ENCODE data around the gene ZFP92. TPM values are rescaled to one million over a fixed set of nuclear protein-coding genes. Genes with fewer than 3 reads are reported as not detected.

Gene ZFP92, protein sequence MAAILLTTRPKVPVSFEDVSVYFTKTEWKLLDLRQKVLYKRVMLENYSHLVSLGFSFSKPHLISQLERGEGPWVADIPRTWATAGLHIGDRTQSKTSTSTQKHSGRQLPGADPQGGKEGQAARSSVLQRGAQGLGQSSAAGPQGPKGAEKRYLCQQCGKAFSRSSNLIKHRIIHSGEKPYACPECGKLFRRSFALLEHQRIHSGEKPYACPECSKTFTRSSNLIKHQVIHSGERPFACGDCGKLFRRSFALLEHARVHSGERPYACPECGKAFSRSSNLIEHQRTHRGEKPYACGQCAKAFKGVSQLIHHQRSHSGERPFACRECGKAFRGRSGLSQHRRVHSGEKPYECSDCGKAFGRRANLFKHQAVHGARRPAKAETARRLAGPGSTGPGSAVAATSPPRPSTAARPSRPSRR
- polyA plus RNA-seq (ENCODE audit: insufficient read length in 10 of 10), result under 1 TPM; 0.54 to 0.88 (median 0.76) TPM
- long read RNA-seq, donor 1, result 0 reads
- long read RNA-seq, donor 2, result 0 reads
- long read RNA-seq, donor 3, result 0 reads
- long read RNA-seq, donor 4, result 0 reads
- long read RNA-seq, donor 5, result 0 reads
- long read RNA-seq, donor 6, result 0 reads
- long read RNA-seq, donor 7, result 0 reads
- long read RNA-seq, donor 8, result 0 reads
- long read RNA-seq, donor 9, result 0 reads

DNA sequence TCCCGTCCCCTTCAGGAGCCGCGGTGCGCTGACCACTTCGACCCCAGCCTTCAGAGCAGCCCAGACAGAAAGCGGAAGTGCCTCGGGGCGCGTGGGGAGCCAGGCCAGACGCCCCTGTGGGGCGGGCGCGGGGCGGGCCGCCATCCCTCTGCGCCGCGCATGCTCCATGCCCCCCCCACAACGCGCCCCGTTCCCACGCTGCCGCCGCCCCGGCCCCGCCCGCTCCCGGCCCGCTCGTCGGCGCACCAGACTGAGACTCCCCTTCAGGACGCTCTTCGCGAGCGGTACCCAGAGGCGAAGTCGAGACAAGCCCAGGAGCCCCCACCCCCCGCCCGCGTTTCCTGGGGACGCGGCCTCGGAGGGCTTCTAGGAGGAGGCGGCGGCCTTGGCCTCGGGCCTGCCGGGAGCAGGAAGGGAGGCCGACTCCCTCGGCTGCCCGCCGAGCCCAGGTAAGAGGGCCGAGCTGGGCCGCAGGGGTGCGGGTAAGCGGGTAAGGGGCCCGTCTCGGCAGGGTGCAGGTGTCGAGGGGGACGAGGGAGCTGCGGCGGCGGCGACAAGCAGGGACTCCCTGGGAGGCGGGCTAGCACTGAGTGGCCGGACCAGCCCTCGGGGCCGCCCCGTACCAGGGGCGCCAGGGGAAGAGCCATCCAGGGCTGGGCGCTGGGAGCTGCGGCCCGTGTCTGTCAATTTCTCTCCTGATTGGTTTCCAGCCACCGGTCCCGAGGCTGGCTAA is at the start of gene ZFP92:
ZFP92 (plus strand) TSS at position 218 of the 733 bp plus-strand sequence. CDS start 6,851 bp downstream, outside the sequence.
- DNase-seq, result peak in 1 of 3 donors; percentile 37

DNA sequence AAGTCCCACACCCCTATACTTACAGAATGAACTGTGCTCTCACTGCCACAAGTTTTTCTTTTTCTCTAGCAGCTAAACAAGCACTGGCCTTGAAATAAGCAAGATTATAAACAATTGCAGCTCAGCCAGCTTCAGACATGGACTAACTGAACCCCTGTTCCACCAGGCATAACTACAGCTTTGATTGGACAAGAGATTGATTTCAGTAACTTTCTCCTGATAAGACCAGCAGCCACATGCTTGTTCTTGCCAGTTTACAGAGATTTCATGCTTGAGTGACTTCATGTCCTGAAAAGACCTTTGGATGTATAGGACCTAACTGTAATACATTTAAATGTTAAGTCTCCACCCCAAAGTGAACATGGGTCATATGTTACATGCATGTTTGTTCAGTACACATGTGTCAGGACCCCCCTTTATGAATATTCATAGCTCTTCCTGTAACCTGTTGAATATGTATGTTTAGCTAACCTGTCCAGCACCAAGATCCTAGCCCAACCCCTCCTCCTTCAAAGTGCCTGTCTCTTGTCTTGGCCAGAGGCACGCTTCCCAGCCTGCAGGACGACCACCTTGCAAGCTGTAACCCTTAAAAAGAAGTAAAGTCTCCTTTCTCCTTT is 49.4 kb upstream of the ZFP92 start:
- DNase-seq, result no peak

DNA sequence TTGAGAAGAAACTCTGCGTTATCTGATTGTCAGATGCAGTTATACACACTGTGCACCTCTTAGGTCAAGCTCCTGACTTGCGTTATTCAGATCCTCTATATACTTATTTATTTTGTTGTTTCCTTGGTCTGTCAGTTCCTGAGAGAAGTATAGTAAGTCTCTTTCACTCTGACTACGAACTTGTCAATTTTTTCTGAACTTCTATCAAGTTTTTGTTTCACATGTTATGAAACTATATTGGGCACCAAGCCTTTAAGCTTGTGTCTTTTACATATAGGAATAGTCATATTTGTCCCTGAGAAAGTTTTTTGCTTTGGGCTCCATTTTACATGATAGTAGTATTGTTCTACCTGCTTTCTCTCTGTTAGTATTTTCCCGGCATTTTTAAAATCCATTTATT is 45.6 kb upstream of the ZFP92 start:
- DNase-seq, result no peak

DNA sequence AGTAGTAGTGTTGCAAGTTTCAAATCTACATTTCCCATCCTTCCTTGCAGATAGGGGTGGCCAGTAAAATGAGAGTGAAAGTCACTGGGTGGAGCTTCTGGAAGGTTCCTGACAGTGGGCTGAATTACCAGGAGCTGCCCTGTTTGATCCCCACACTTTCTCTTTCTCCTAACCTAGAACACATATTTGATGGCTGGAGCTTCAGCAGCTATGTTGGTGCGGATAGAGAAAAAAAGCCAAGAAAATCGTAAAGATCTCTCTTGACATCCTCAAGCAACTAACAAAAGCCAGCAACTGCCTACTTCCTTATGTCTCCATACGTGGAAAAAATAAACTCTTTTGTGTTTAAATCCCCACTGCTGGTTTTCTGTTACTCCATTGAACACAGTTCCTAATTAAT is 45.2 kb upstream of the ZFP92 start:
- DNase-seq, result no peak

DNA sequence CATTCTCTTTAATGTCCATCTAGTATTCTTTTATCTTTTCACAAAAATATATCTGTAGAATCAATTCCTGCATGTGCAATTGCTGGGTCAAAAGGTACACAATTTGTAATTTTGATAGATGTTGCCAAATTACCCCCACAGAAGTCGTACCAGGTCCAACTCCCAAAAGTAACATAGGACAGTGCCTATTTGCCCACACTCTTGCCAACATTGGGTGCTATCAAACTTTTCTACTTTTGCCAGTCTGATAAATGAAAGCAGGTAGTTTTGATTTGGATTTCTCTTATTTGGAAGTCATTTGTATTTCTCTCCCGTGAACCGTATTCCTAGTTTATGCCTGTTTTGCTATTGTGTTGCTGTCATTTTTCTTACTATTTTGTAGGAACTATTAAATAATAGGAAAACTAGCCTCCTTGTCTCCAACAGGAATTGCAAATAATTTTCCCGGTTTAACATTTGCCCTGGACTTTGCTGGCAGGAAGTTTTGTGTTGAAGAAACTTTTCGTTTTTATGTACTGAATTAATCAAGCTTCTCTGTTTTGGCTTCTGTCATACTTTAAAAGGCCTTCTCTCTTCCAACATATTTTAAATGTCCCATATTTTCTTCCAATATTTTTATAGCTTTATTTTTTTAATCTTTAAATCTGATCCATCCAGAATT is 44.3 kb upstream of the ZFP92 start:
- no peak for DNase-seq

DNA sequence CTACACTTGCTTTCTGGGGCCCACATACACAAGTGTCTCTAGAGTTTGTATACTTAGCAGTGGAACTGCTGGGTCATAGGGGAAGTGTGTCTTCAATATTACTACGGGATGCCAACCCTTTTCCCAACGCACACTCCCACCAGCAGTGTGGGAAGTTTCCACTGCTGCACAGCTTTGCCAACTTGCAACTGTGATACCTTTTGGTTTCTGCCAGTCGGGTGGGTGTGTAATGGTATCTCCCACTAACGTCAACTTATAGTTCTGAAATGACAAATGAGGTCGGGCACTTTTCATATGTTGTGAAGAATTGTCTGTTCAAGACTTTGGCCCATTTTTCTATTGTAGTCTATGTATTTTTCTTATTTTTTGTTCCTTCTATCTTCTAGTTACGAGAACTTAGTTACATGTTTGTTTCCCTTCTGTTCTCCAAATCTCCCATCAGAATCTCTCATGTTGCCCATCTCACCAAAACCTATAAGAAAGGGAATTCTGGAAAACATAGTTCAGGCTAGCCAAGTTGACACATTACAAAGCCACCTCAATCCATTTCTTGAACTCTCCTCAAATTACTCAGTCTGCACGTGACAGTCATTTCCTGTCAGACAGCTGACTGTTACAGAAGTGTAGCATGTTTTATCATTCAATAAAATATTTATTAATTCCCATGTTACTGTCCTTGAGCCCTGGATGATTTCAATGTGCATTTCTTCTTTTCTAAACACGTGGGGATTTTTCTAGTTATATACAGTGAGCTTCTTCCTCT is 40.8 kb upstream of the ZFP92 start:
- no peak for DNase-seq

DNA sequence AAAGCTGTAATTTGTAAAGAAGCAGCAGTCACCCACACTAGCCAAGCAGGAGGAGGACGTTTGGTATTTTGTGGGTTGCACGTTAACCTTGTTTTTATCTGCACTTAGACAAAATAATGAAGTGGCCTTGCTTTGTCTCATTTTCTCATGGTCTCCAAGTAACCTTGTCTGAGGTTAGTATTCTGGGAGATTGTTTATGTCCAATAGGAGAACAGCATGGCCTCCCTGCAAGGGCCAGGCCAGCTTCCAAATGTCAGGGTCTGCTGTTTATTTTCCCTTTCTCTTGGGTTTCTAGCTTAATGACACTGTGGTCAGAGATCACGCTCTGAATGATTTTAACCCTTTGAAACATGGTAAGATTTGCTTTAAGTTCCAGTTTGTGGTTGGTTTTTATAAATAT is 40.0 kb upstream of the ZFP92 start:
- DNase-seq, result no peak

DNA sequence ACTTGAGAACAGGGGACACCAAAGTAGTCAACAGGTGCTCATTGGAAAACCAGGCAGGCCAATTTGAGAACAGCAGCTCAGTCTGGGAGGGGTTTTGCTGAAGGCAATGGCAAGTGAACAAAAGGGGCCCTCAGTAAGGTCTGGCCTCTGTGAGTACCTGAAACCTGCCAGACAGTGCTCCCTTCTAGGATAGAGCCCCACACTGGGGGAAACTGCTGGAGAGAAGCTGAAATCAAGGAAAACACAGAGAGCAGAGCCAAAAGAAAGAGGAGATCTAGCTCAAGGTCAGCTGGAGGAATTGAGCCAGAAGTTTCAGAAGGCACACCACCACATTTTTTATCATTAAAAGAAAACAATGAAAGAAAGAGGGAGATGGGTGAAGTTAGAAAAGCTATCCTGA is 38.3 kb upstream of the ZFP92 start:
- DNase-seq, result no peak

DNA sequence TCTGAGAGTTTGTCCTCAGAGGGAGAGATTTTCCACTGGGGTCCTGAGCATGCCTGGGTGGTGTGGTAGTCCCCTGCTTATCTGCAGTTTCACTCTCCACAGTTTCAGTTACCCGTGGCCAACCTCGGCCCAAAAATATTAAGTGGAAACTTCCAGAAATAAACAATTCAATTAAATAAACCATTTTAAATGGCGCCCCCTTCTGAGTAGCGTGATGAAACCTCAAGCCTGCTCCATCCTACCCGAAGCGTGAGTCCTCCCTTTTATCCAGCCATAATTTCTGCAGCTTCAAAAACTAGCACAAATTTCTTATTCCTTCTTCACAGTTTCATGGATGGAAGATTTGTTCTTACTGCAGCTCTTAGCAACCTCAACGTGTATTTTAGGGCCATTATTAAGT is 36.8 kb upstream of the ZFP92 start:
- DNase-seq, result no peak

DNA sequence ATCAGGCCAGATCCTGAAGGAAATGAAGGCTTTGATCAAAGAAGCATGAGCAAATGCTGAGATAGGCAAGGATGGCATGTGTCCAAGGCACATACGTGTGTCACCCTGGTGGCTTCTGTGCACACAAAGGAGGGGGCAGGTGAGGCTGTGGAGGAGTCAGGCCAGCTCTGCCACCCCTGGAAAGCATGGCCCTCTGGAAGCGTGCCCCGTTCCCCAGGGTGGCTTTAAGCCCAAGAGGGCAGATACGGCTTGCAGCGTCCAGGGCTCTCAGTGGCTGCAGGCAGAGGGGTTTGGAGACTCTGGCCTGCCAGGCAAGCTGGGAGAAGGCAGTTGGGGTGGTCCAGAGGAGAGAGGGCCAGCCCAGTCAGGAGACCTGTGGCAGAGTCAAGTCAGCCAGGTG is 35.7 kb upstream of the ZFP92 start:
- no peak for DNase-seq

DNA sequence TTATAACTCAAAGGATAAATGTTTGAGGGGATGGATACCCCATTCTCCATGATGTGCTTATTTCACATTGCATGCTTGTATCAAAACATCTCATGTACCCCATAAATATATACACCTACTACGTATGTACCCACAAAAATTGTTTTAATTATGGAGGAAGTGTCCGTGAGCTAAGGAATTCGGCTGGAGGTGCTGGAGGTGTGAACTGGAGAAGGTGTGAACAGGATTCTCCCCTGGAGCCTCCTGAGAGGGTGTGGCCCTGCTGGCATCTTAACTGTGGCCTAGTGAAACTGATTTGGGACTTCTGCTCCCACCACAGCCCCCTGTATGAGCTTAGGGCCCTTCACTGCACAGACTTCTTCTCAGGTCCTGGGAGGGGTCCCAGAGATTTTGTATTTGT is 33.5 kb upstream of the ZFP92 start:
- DNase-seq, result no peak

DNA sequence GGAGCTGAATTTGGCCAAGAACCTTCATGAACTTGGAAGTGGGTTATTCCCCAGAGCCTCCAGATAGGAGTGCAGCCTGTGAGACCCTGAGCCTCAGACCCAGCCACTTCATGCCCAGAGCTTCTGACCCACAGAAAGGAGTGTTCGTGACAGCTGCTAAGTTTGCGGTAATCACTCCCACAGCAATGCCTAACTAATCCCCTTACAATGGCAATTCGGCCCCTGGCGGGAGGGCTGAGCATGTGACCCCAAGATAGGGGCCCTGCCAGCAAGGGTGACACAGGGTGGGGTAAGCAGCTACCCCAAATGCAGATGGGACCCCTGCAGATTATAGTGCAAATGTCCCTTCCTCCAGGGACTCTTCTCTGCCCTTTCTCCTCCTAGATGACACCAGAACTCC is 32.7 kb upstream of the ZFP92 start:
- DNase-seq, result no peak

DNA sequence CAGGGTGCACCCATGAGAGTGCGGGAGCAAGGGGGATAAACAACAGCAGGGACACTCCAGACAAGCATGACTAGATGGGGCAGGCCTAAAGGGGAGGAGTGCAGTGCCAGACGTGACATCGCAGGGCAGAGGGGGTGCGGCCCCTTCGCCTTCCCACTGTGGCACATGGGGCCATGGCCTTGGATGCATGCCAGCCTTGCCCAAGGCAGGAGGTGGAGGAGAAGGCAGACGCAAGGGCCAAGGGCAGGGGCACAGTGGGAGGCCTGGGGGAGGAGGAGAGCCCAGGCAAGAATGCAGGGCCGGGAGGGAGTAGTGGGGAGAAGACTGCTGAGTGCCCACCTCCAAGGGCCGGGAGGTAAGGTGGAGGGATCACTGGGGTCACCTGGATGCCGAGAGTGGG is 31.8 kb upstream of the ZFP92 start:
- no peak for DNase-seq

DNA sequence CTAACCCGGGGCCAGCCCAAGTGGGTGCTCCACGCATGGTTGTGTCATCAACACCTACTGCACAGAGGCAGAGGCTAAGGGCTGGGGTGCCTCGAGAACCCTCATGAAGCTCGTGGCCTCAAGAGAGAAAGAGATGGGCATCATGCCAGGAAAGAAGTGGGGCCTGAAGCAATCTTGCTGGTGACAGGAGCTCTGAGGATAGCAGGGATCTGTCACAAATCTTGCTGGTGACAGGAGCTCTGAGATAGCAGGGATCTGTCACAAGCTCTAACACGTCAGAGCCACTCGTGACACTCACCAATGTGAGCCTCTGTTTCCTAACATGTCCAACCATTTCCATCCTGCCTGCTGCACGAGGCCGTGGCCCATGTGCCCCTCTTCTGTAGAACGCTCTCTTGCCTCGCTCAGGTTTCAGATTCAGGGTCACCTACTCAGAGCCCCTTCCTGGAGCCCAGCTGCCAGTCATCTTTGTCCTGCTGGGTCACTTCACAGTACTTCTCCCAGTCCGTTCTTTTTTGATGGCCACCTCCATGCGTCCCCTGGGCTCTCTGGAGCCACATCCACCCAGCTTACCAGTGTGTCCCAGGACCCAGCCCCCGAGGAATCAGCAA is 31.2 kb upstream of the ZFP92 start:
- no peak for DNase-seq

DNA sequence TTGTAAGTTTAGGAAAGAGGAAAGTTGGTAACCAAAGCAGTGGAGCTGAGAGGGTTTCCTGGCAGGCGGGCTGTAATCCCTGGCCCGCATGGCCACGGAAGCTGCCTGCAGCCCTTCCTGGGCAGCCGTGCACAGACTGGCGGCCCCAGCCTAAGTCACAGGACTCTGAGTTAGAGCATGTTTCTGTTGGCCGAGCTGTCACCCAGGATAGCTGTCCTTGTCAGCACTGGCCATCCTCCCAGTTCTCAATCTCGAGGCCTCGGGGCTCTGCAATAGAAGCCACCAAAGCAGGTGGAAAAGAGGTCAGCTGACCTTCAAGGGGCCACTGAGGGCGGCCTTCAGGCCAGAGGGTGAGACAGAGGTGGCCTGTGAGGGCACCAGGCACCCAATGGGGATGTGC is 30.6 kb upstream of the ZFP92 start:
- DNase-seq, result peak in 1 of 3 donors; percentile 37

DNA sequence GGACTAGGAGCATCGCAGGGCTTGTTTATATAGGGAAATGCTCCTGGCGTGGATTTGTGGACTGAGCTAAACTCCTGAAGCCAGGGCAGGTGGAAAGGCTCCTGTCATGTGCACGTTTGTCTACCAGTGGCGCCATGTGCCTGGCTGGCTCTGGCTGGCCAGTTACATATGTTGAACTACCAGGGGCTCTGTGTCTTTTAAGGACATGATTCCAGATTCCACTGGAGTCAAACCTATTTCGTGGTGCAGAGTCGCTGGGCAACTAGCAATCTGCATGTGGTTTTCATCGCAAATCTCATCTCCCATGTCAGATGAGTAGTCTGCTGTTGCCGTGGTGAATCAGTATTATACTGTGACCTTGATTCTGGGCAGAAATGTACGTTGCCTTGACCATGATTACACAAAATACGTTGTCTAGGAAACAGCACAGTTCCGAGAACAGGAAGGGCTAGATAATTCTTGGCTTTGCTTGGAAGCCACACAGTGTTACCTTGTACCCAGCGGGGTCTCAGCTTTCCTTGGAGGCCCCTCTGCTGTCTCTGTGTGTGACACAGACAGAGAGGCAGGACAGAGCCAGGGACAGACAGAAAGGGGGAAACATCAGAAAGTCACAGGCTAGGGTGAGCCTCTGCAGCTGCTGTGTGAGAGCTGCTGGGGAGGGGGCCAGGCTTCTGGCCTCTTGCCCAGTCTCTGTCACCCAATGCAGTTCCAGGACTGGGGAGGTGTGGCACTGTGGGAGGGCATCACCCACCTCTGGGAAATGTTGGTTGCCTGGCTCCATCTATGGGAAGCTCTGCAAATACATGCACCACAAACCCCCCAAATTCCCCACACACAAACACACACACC is 29.4 kb upstream of the ZFP92 start:
- DNase-seq, result peak; percentile 67 to 91 (median 74)

DNA sequence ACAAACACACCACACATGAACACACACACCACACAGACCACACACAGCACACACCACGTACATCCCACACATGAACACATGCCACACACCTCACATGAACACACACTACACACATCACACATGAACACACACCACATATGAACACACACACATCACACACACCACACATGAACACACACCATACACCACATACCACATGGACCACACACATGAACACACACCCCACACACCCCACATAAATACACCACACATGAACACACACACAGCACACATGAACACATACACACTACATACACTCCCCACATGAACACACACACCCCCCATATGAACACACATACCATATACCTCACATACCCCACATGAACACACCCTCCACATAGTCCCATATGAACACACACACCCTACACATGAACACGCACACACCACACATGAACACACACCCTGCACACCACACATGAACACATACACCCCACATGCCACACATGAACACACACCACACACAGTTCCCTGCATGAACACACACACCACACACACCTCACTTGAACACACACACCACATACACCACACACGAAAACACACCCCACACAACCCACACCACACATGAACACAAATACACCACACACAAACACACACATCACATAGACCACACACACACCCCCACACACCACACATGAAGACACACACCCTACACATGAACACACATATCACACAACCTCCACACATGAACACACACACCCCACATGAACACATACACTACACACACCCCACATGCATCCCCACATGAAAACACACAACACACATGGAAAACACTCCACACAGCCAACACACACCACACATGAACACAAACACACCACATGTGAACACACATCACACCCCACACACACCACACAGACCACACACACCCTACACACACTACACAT is 28.4 kb upstream of the ZFP92 start:
- no peak for DNase-seq

DNA sequence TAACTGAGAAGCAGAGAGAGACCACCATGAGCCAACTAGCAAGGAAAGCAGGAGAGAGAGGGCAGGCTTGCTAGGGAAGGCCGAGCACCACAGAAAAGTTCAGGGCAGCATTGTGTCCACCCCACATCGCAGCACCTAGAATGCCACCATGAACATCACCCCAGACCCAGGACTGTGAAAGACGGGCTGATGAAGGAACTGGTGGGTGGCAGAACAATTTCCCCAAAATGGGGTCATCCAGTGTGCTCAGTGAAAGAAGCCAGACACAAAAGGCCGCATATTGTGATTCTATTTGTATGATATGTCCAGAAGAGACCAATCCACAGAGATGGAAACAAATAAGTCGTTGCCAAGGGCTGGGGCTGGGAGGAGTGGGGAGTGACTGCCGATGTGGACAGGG is 26.9 kb upstream of the ZFP92 start:
- DNase-seq, result no peak

All from muscle of back (tissue), 13 donors.